HG02588 (cell line): Measurements from ENCODE around the gene WWTR1.

Source experiments
- ATAC-seq: cut with Tn5 transposase; IDR thresholded peaks from one replicate; pipeline ENCODE4 v1.9.1; 2021; ENCODE audit warnings: mild to moderate bottlenecking, moderate library complexity; ENCODE audit not compliant: unreplicated experiment

Gene WWTR1

GRCh38 chr3:149571381-149571780 is 86.4 kb downstream of the WWTR1 start:
- no peak for ATAC-seq

- no peak for ATAC-seq
Measured at GRCh38 chr3:149570016-149570415, 87.8 kb downstream of the WWTR1 start.

- ATAC-seq = no peak
Measured at GRCh38 chr3:149567381-149567780, 90.4 kb downstream of the WWTR1 start.

GRCh38 chr3:149566292-149566975 is 91.4 kb downstream of the WWTR1 start:
- no peak for ATAC-seq

GRCh38 chr3:149564079-149564478 is 93.7 kb downstream of the WWTR1 start:
- ATAC-seq = no peak

GRCh38 chr3:149563114-149563513 is 94.7 kb downstream of the WWTR1 start:
- no peak for ATAC-seq

GRCh38 chr3:149560617-149561016 is 97.2 kb downstream of the WWTR1 start:
- no peak for ATAC-seq

GRCh38 chr3:149560001-149560400 is 97.8 kb downstream of the WWTR1 start:
- ATAC-seq = no peak

GRCh38 chr3:149559525-149559924 is 98.3 kb downstream of the WWTR1 start:
- ATAC-seq = no peak

- no peak for ATAC-seq
Measured at GRCh38 chr3:149555927-149556326, 101.9 kb downstream of the WWTR1 start.

GRCh38 chr3:149554826-149555225 is 103.0 kb downstream of the WWTR1 start:
- no peak for ATAC-seq

- no peak for ATAC-seq
Measured at GRCh38 chr3:149553781-149554451, 103.9 kb downstream of the WWTR1 start.

GRCh38 chr3:149552700-149553099 is 105.1 kb downstream of the WWTR1 start:
- ATAC-seq = no peak

- ATAC-seq = no peak
Measured at GRCh38 chr3:149551500-149551899, 106.3 kb downstream of the WWTR1 start.

GRCh38 chr3:149548669-149549065 is 109.2 kb downstream of the WWTR1 start:
- no peak for ATAC-seq

GRCh38 chr3:149547954-149548668 is 109.7 kb downstream of the WWTR1 start:
- no peak for ATAC-seq

- no peak for ATAC-seq
Measured at GRCh38 chr3:149547413-149547812, 110.4 kb downstream of the WWTR1 start.

GRCh38 chr3:149545049-149545448 is 112.8 kb downstream of the WWTR1 start:
- no peak for ATAC-seq

- ATAC-seq = no peak
Measured at GRCh38 chr3:149542375-149543312, 115.2 kb downstream of the WWTR1 start.

GRCh38 chr3:149541091-149541491 is 116.7 kb downstream of the WWTR1 start:
- no peak for ATAC-seq

GRCh38 chr3:149538371-149538770 is 119.5 kb downstream of the WWTR1 start:
- no peak for ATAC-seq
